Immature natural killer cell (primary cell): ENCODE data around the gene CD248. TPM values are rescaled to one million over a fixed set of nuclear protein-coding genes. Genes with fewer than 3 reads are reported as not detected.

Experiments
- DNase-seq, 3 donors: peaks; one replicate each; pipeline ENCODE4 v3.0.0; 2022; ENCODE audit warnings: mixed read lengths in 1 of 3
- H3K27ac Mint-ChIP-seq, 6 donors: one replicate each; pipeline ENCODE4 v1.8.0; 2020; ENCODE audit warnings: mixed read lengths in 6 of 6, mild to moderate bottlenecking in 5 of 6, inconsistent platforms in 4 of 6, moderate library complexity in 3 of 6
- H3K27me3 Mint-ChIP-seq, 3 donors: one replicate each; pipeline ENCODE4 v1.8.0; 2020 to 2021; ENCODE audit warnings: low read depth in 3 of 3, mild to moderate bottlenecking in 3 of 3, mixed read lengths in 3 of 3, moderate library complexity in 3 of 3, inconsistent platforms in 1 of 3
- H3K36me3 Mint-ChIP-seq, 3 donors: one replicate each; pipeline ENCODE4 v1.8.0; 2020; ENCODE audit warnings: mixed read lengths in 3 of 3, inconsistent platforms in 2 of 3, mild to moderate bottlenecking in 2 of 3
- H3K4me1 Mint-ChIP-seq, 2 donors: one replicate each; pipeline ENCODE4 v1.8.0; 2020; ENCODE audit warnings: inconsistent platforms in 2 of 2, mild to moderate bottlenecking in 2 of 2, mixed read lengths in 2 of 2, moderate library complexity in 1 of 2
- H3K4me3 Mint-ChIP-seq, 5 donors: one replicate each; pipeline ENCODE4 v1.8.0; 2020; ENCODE audit warnings: mild to moderate bottlenecking in 5 of 5, mixed read lengths in 5 of 5, inconsistent platforms in 3 of 5, moderate library complexity in 3 of 5
- H3K9me3 Mint-ChIP-seq, 6 donors: one replicate each; pipeline ENCODE4 v1.8.0; 2020; ENCODE audit warnings: mild to moderate bottlenecking in 6 of 6, mixed read lengths in 6 of 6, inconsistent platforms in 4 of 6, moderate library complexity in 3 of 6
- polyA plus RNA-seq, 3 donors: library from polyadenylated mRNA; unstranded; fragments of 300-500 nt; fragmentation: Illumina TruSeq; gene quantifications; one replicate each; pipeline ENCODE4 v1.2.3, GENCODE V29; 2021

The CD248 gene
- polyA plus RNA-seq, 3 donors from 2014 or later, result not detected

DNA sequence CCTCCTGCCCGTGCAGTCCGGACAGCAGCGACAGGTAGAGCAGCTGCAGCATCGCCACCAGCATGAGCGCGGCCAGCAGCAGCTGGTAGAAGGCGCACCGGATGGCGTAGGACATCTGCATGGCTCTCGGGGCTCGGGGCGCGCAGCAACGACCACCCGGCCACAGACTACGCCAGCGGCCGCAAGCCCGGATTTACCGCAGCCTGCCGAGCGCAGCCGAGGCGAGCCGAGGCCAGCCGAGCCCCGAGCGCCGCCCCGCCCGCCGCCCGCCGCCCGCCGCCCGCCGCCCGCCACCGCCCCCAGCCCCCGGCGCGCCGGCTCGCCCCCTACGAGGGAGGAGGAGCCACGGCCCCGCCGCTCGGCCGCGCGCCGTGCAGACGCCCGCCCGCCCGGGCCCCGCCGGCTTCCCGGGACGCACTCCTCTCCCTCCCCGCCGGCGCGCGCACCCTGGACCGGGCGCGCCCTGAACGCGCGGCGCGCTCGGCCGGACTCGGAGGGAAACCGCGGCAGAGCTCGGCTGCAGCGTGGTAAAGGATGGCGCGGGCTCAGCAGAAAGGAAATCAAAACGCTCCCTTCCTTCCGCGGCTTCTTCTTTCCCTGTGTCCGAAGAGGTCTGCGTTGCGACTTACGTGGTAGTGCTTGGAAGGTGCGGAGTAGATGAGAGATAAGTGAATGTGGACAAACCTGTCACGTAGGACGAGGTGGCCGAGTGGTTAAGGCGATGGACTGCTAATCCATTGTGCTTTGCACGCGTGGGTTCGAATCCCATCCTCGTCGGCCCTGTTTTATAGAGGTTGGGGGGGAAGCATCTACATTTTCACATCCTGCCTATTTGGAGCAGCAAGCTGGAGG, 30.8 kb upstream of the CD248 start, which contains the start of gene B4GAT1:
B4GAT1 (minus strand) TSS at position 205 of the 852 bp plus-strand sequence; CDS start at position 121, 84 bp downstream.
- H3K4me1 Mint-ChIP-seq, result peaks cover 37 to 40% of the 10 kb centered on the region in 2 donors
- H3K4me3 Mint-ChIP-seq, result peak within 1 kb of the TSS; percentile 92 to 98 (median 96)
- H3K27ac Mint-ChIP-seq, result peak within 1 kb of the TSS; percentile 85 to 98 (median 92)
- peaks cover 4 to 5% (median 5%) of the 10 kb centered on the region in 3 donors for H3K36me3 Mint-ChIP-seq
- H3K27me3 Mint-ChIP-seq, result peaks cover 12 to 24% (median 16%) of the 10 kb centered on the region in 3 donors
- H3K9me3 Mint-ChIP-seq, result peaks cover 0 to 2% (median 0%) of the 10 kb centered on the region in 6 donors
- peak; percentile 80 to 84 (median 82) for DNase-seq

DNA sequence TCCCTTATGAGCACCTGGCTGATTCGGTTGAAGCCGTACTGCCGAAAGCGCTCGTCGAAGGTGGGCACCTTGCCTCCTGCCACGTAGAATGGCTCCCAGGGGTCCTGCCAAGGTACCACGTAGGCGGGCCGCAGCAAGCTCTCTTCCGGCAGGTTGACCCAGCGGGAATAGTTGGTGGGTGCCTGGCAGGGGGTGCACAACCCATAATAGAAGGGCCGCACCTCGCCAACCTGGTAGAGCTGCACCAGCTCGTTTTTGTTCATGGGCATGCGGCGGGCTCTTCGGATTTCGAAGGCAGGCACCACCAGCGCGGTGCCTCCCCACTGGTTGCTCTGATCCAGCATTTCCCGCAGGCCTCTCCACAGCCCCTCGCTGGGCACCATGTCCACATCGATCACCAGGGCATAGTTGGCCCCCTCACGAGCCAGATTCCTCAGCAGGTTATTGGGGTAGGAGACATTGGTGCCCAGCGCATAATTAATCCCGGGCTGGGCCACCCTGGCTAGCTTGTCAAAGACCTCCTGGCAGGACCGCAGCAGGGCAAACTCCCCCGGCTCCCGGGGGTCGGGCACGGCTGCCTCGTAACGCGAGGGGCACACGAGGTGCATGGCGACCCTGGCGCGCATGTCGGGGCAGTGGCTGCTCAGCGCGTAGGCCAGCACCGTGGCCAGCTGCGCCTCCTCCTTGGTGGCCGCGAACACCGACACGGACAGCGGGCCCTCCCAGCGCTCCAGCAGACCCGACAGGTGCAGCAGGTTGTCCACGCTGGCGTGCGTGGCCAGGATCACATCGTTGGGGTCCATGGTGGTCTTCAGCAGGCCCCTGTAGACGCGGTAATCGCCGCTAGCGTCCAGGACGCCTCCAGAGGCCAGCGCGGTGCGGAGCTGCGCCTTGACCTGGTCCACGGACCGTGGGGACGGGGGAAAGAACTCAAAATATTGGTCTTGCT, 29.9 kb upstream of the CD248 start:
- peaks cover 0 to 2% (median 0%) of the 10 kb centered on the region in 6 donors for H3K9me3 Mint-ChIP-seq
- peaks cover 10 to 11% (median 11%) of the 10 kb centered on the region in 3 donors for H3K36me3 Mint-ChIP-seq
- H3K27ac Mint-ChIP-seq, result peak overlapping the region in 4 of 6 donors; percentile 34 to 97 (median 94)
- no peak for DNase-seq
- peaks cover 14 to 24% (median 16%) of the 10 kb centered on the region in 3 donors for H3K27me3 Mint-ChIP-seq
- peak overlapping the region; percentile 69 to 98 (median 96) for H3K4me3 Mint-ChIP-seq
- peaks cover 37 to 41% of the 10 kb centered on the region in 2 donors for H3K4me1 Mint-ChIP-seq

DNA sequence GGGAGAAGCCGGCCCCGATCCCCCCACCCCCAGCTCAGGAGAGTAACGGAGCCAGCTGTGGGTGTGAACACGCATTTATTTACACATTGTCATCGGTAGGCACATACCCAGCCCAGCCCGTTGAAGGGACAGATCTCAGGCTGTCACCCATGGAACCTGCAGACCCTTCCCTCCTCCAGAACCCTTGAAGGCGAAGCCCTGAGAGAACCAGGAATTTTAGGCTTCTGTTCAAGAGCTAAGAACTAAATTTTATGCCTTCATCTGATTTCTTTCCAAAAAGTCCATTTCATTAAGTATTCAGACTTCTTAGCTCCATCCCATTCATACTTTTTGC, 28.4 kb upstream of the CD248 start:
- Mint-ChIP-seq H3K27me3 (peaks cover 17 to 28% (median 19%) of the 10 kb centered on the region in 3 donors), H3K9me3 (peaks cover 0 to 2% (median 0%) of the 10 kb centered on the region in 6 donors), H3K36me3 (peaks cover 14 to 23% (median 17%) of the 10 kb centered on the region in 3 donors), H3K27ac (peak overlapping the region; percentile 91 to 97 (median 96)), H3K4me3 (peak overlapping the region; percentile 95 to 98 (median 96)), H3K4me1 (peaks cover 41% of the 10 kb centered on the region in 2 donors)
- no peak for DNase-seq

- peaks cover 14 to 26% (median 17%) of the 10 kb centered on the region in 3 donors for H3K36me3 Mint-ChIP-seq
- H3K4me1 Mint-ChIP-seq, result peaks cover 41% of the 10 kb centered on the region in 2 donors
These were observed 27.9 kb upstream of the CD248 start, which contains the start of gene BRMS1 for GRCh38 chr11:66344550-66345315. Gene BRMS1 (minus strand): TSS chr11:66345104. CDS start chr11:66342234, 2,870 bp downstream.

GRCh38 chr11:66343176-66343575, 26.3 kb upstream of the CD248 start:
- no peak for DNase-seq
- peaks cover 19 to 37% (median 25%) of the 10 kb centered on the region in 3 donors for H3K36me3 Mint-ChIP-seq

More at GRCh38 chr11:66344550-66345315, 27.9 kb upstream of the CD248 start, which contains the start of gene BRMS1:
- Mint-ChIP-seq H3K4me3 (peak within 1 kb of the TSS; percentile 95 to 98 (median 96)), H3K27ac (peak within 1 kb of the TSS; percentile 91 to 97 (median 96)), H3K9me3 (peaks cover 0 to 2% (median 0%) of the 10 kb centered on the region in 6 donors), H3K27me3 (peaks cover 17 to 30% (median 19%) of the 10 kb centered on the region in 3 donors)
- peak; percentile 94 to 95 (median 94) for DNase-seq

GRCh38 chr11:66341502-66342126, 24.8 kb upstream of the CD248 start:
- peak overlapping the region in 1 of 6 donors; percentile 58 for H3K27ac Mint-ChIP-seq
- DNase-seq, result no peak
- H3K27me3 Mint-ChIP-seq, result peaks cover 13 to 22% (median 15%) of the 10 kb centered on the region in 3 donors
- peak overlapping the region in 1 of 5 donors; percentile 6 for H3K4me3 Mint-ChIP-seq
- H3K4me1 Mint-ChIP-seq, result peaks cover 42 to 43% of the 10 kb centered on the region in 2 donors
- H3K9me3 Mint-ChIP-seq, result no peaks in the 10 kb centered on the region
- H3K36me3 Mint-ChIP-seq, result peaks cover 19 to 47% (median 35%) of the 10 kb centered on the region in 3 donors

More at GRCh38 chr11:66343176-66343575, 26.3 kb upstream of the CD248 start:
- H3K27me3 Mint-ChIP-seq, result peaks cover 14 to 25% (median 18%) of the 10 kb centered on the region in 3 donors
- H3K4me3 Mint-ChIP-seq, result peak overlapping the region; percentile 95 to 98 (median 96)
- H3K9me3 Mint-ChIP-seq, result peaks cover 0 to 2% (median 0%) of the 10 kb centered on the region in 6 donors
- H3K27ac Mint-ChIP-seq, result peak overlapping the region in 3 of 6 donors; percentile 66 to 91 (median 68)
- peaks cover 38 to 39% of the 10 kb centered on the region in 2 donors for H3K4me1 Mint-ChIP-seq

- H3K4me1 Mint-ChIP-seq, result peaks cover 47 to 48% of the 10 kb centered on the region in 2 donors
- no peak overlapping the region for H3K27ac Mint-ChIP-seq
- no peaks in the 10 kb centered on the region for H3K9me3 Mint-ChIP-seq
- peaks cover 19 to 48% (median 36%) of the 10 kb centered on the region in 3 donors for H3K36me3 Mint-ChIP-seq
- H3K4me3 Mint-ChIP-seq, result no peak overlapping the region
- H3K27me3 Mint-ChIP-seq, result peaks cover 15 to 26% (median 20%) of the 10 kb centered on the region in 3 donors
- no peak for DNase-seq
These were observed 24.0 kb upstream of the CD248 start for GRCh38 chr11:66340596-66341501.

- H3K27ac Mint-ChIP-seq, result no peak overlapping the region
- H3K4me3 Mint-ChIP-seq, result no peak overlapping the region
- peaks cover 19 to 48% (median 36%) of the 10 kb centered on the region in 3 donors for H3K36me3 Mint-ChIP-seq
- peaks cover 38 to 42% of the 10 kb centered on the region in 2 donors for H3K4me1 Mint-ChIP-seq
- peaks cover 11 to 22% (median 15%) of the 10 kb centered on the region in 3 donors for H3K27me3 Mint-ChIP-seq
- DNase-seq, result no peak
- H3K9me3 Mint-ChIP-seq, result no peaks in the 10 kb centered on the region
These were observed 23.0 kb upstream of the CD248 start for GRCh38 chr11:66339686-66340483.

DNA sequence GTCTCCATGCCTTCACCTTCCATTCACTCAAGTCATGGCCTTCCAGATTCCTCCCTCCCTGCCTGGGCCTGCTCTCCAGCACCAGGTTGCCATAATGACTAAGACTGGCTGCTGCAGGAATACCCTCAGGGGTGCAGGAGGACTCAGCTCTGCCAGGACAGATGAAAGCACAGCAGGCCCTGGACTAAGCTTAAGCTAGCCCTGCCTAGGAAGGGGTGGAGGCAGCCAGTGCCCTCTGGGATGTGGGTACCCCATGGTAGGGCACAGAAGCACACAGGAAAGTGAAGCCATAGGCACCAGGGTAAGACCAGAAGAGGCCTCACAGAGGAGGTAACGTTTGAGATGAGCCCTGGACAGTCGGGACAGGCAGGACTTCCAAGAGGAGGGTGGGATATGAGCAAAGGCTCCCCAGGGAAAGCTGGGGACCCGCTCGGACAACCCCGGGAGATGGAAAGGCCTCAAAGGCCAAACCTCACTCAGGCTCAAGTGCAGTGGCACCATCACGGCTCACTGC, 22.4 kb upstream of the CD248 start:
- Mint-ChIP-seq H3K4me1 (peaks cover 32 to 35% of the 10 kb centered on the region in 2 donors), H3K27ac (peak overlapping the region in 2 of 6 donors; percentile 33 to 43), H3K27me3 (peaks cover 11 to 17% (median 13%) of the 10 kb centered on the region in 3 donors), H3K9me3 (no peaks in the 10 kb centered on the region), H3K36me3 (peaks cover 19 to 48% (median 36%) of the 10 kb centered on the region in 3 donors), H3K4me3 (no peak overlapping the region)
- no peak for DNase-seq

DNA sequence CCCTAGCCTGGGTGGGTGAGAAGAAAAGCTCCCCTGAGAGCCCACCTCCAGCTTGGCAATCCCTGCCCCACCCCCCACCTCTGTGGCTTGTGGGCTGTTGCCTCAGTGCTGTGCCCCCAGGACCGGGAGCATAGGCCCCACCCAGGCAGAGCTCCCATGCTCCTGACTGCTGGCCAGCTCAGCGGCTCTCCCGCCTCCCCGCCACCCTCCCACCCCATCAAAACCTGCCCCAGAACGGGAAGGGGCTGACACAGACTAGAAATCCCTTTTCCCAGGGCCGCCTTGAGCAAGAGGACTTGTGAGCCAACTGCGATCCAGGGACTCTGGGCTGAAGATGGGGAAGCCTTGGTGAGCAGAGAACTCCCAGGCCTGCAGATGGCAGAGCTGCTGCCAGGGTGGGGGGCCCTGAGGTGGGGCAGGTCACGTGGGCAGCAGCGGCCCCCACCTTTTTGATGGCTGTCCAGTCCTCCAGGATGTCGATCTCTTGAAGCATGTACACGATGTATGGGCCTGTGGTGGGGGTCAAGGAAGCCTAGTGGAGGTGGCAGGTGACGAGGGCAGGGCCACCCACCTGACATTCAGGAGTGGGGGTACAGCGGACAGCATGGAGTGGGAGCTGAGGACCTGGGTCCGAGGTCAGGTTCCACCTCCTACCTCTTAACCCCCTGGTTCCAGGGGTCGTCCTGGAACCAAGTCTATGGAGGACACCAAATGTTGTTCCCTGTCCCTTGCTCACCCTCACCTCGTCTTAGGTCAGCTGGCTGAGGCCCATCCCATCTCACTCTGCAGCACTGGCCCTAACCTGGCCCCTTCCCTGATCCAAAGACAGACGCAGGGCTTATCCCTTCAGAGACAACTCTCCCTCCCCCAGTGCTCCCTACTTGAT, 21.7 kb upstream of the CD248 start:
- Mint-ChIP-seq H3K27ac (peak overlapping the region in 2 of 6 donors; percentile 33 to 43), H3K4me1 (peaks cover 25 to 28% of the 10 kb centered on the region in 2 donors), H3K9me3 (no peaks in the 10 kb centered on the region), H3K27me3 (peaks cover 11 to 16% (median 13%) of the 10 kb centered on the region in 3 donors), H3K36me3 (peaks cover 19 to 48% (median 36%) of the 10 kb centered on the region in 3 donors), H3K4me3 (no peak overlapping the region)
- no peak for DNase-seq
